ENCODE measurements around the gene CACNA1E. TPM values are rescaled to one million over a fixed set of nuclear protein-coding genes. Genes with fewer than 3 reads are reported as not detected.

The CACNA1E gene
- total RNA-seq, 4 donors from 2014 or later = 0.47 to 0.83 TPM; not detected in 2

DNA sequence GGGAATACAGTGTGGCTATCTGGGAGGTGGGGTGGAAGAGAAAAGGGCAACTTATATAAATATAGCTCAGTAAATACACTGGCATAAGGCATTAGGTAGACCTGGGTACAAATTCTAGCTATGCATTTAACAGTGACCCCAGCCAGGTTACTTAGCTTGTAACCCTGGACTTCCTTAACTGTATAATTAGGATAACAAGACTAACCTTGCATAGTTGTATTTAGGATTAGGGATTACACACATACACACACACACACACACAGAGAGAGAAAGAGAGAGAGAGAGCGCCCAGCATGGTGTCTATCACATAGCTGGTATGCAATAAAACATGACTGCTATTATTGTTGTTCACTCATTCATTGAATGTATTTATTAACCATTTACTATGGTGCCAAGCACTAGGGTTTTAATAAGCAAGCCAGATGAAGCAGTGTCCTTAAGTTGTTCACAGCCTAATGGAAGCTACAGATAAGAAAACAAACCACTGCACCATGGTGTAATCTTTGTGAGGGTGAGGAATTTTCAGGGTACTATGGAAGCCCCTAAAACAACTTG is 326.8 kb downstream of the CACNA1E start:
- no peak overlapping the region for H3K27ac ChIP-seq
- H3K36me3 ChIP-seq = no peaks in the 10 kb centered on the region
- H3K9me3 ChIP-seq = no peaks in the 10 kb centered on the region
- TF ChIP-seq, protein P1, sequence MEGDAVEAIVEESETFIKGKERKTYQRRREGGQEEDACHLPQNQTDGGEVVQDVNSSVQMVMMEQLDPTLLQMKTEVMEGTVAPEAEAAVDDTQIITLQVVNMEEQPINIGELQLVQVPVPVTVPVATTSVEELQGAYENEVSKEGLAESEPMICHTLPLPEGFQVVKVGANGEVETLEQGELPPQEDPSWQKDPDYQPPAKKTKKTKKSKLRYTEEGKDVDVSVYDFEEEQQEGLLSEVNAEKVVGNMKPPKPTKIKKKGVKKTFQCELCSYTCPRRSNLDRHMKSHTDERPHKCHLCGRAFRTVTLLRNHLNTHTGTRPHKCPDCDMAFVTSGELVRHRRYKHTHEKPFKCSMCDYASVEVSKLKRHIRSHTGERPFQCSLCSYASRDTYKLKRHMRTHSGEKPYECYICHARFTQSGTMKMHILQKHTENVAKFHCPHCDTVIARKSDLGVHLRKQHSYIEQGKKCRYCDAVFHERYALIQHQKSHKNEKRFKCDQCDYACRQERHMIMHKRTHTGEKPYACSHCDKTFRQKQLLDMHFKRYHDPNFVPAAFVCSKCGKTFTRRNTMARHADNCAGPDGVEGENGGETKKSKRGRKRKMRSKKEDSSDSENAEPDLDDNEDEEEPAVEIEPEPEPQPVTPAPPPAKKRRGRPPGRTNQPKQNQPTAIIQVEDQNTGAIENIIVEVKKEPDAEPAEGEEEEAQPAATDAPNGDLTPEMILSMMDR (IDR thresholded peaks at IDR 0.05) = no peak
- TF ChIP-seq POLR2A (IDR thresholded peaks at IDR 0.05) = no peak
- no peaks in the 10 kb centered on the region for H3K27me3 ChIP-seq
- DNase-seq = no peak
- no peaks in the 10 kb centered on the region for H3K4me1 ChIP-seq
- H3K4me3 ChIP-seq = no peak overlapping the region

GRCh38 chr1:181812208-181812607 is 328.9 kb downstream of the CACNA1E start:
- Histone ChIP-seq H3K4me3 (no peak overlapping the region), H3K9me3 (no peaks in the 10 kb centered on the region), H3K27ac (no peak overlapping the region), H3K27me3 (no peaks in the 10 kb centered on the region), H3K4me1 (no peaks in the 10 kb centered on the region), H3K36me3 (no peaks in the 10 kb centered on the region)
- no peak for TF ChIP-seq POLR2A (IDR thresholded peaks at IDR 0.05)
- TF ChIP-seq, protein P1 (IDR thresholded peaks at IDR 0.05) = no peak
- DNase-seq = no peak

GRCh38 chr1:181813266-181813665 is 329.9 kb downstream of the CACNA1E start:
- TF ChIP-seq, protein P1 (IDR thresholded peaks at IDR 0.05) = no peak
- no peak for TF ChIP-seq POLR2A (IDR thresholded peaks at IDR 0.05)
- Histone ChIP-seq H3K36me3 (no peaks in the 10 kb centered on the region), H3K27ac (no peak overlapping the region), H3K4me1 (no peaks in the 10 kb centered on the region), H3K4me3 (no peak overlapping the region), H3K27me3 (no peaks in the 10 kb centered on the region), H3K9me3 (no peaks in the 10 kb centered on the region)
- no peak for DNase-seq

DNA sequence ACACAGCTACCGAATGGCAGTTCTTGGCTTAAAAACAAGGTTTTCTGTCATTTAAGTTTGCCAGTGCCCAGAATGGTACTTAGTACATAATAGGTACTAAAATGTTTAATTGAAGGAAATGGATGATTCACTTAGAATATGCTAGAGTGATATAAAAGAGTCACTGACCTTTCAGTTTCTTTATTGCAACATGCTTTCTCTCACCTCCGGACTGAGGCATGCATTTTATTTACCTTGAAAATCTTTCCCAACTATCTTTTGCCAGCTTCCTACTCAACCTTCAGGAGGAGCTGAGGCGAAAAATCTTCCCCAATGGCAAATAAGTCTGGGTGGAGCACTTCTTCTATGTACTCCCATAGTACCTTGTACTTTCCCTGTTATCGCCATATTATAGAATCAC is 333.3 kb downstream of the CACNA1E start:
- DNase-seq = no peak
- H3K27ac ChIP-seq = no peak overlapping the region
- no peak for TF ChIP-seq POLR2A (IDR thresholded peaks at IDR 0.05)
- TF ChIP-seq, protein P1 (IDR thresholded peaks at IDR 0.05) = no peak

DNA sequence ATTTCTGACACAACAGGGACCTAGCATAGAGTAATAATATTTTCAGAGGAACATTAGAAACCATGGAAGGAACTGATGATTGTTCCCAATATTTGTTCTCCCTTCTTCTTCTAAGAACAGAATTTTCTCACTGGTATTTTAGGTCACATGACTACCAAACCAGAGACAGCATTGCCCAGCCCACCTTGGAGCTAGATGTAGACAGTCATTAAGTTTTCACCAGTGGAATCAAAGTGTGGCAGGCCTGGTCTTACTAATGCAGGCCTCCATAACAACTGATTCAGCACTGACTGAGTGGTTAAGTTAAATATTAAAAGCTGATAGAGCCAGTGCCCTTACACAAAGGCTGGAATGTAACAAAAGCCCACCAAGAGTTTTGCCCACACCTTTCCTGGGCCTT is 333.8 kb downstream of the CACNA1E start:
- H3K27ac ChIP-seq = no peak overlapping the region
- H3K4me1 ChIP-seq = no peaks in the 10 kb centered on the region
- no peaks in the 10 kb centered on the region for H3K36me3 ChIP-seq
- H3K9me3 ChIP-seq = no peaks in the 10 kb centered on the region
- H3K4me3 ChIP-seq = no peak overlapping the region
- no peak for TF ChIP-seq POLR2A (IDR thresholded peaks at IDR 0.05)
- TF ChIP-seq, protein P1 (IDR thresholded peaks at IDR 0.05) = no peak
- DNase-seq = no peak
- no peaks in the 10 kb centered on the region for H3K27me3 ChIP-seq

More for the DNA sequence above, 333.3 kb downstream of the CACNA1E start:
- H3K36me3 ChIP-seq = no peaks in the 10 kb centered on the region
- H3K4me3 ChIP-seq = no peak overlapping the region
- no peaks in the 10 kb centered on the region for H3K27me3 ChIP-seq
- no peaks in the 10 kb centered on the region for H3K4me1 ChIP-seq
- H3K9me3 ChIP-seq = no peaks in the 10 kb centered on the region

DNA sequence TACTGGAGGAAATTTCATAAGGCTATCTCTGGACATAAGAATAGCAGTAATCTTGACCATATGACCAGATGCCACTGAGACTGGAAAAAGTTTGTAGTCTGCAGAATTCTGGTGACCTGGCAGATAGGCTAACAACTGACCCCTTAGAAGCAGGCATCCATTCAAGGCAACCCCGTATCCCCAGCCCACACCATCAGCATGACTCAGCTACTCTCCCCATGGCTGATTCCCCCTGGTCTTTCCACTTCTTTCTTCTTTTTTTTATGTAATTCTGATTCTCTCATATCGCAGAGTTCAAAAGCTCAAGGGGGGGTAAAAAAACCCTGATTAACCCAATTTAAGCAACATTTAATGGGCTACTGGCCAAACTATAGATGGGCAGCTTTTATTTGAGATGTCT is 335.1 kb downstream of the CACNA1E start:
- Histone ChIP-seq H3K27ac (no peak overlapping the region), H3K27me3 (no peaks in the 10 kb centered on the region), H3K4me3 (no peak overlapping the region), H3K4me1 (no peaks in the 10 kb centered on the region), H3K9me3 (no peaks in the 10 kb centered on the region), H3K36me3 (no peaks in the 10 kb centered on the region)
- TF ChIP-seq POLR2A (IDR thresholded peaks at IDR 0.05) = no peak
- TF ChIP-seq, protein P1 (IDR thresholded peaks at IDR 0.05) = no peak
- no peak for DNase-seq

All from Peyer's patch (tissue), 4 donors.